K562 (cell line): ENCODE results near the gene RASIP1. TPM values are rescaled to one million over a fixed set of nuclear protein-coding genes. Genes with fewer than 3 reads are reported as not detected.

ENCODE experiments used
- ARID1B ChIP-seq: fragments of 450-650 bp; IDR thresholded peaks from 2 replicates; pipeline ENCODE4 v1.6.1; 2016; ENCODE audit warnings: antibody characterized with exemption, mild to moderate bottlenecking, inconsistent platforms
- CREM ChIP-seq: IDR thresholded peaks from 2 replicates; pipeline ENCODE4 v1.6.1; 2014; ENCODE audit warnings: antibody characterized with exemption, low read depth
- ILF3 ChIP-seq: fragments of 450-650 bp; IDR thresholded peaks from 2 replicates; pipeline ENCODE4 v1.6.1; 2018; ENCODE audit warnings: antibody characterized with exemption, mild to moderate bottlenecking, moderate library complexity, borderline replicate concordance
- KLF13 ChIP-seq: fragments of 450-650 bp; IDR thresholded peaks from 2 replicates; pipeline ENCODE4 v1.6.1; 2016; ENCODE audit warnings: missing genetic modification characterization, low read depth, mild to moderate bottlenecking, missing compliant biosample characterization, moderate library complexity, borderline replicate concordance
- MCM3 ChIP-seq: fragments of 450-650 bp; IDR thresholded peaks from 2 replicates; pipeline ENCODE4 v1.6.1; 2016
- NFIX ChIP-seq: fragments of 250-450 bp; sonication (Bioruptor Pico); IDR thresholded peaks from 2 replicates; pipeline ENCODE4 v1.4.0; 2020; ENCODE audit warnings: low read depth, mild to moderate bottlenecking, moderate library complexity
- PRPF4 ChIP-seq: fragments of 200-400 bp; formaldehyde crosslinking; IDR thresholded peaks from one replicate; pipeline ENCODE4 v1.6.1; 2017; ENCODE audit warnings: low read length, low read depth, mild to moderate bottlenecking; ENCODE audit not compliant: insufficient read depth, poor library complexity, severe bottlenecking
- PTTG1 ChIP-seq: fragments of 450-650 bp; IDR thresholded peaks from 2 replicates; pipeline ENCODE4 v1.6.1; 2016; ENCODE audit warnings: low read depth, mild to moderate bottlenecking, missing genetic modification characterization, missing compliant biosample characterization
- RAD21 ChIP-seq, 2 experiments: fragments of 250-450 bp in 1 of 2; fragments of 450-650 bp in 1 of 2; sonication (Bioruptor Pico) in 1 of 2; formaldehyde crosslinking in 1 of 2; IDR thresholded peaks in 1 of 2; conservative IDR thresholded peaks in 1 of 2; 2 replicates each; pipeline versions ENCODE4 v1.4.0 to v1.8.0; 2020 to 2022; ENCODE audit warnings: mild to moderate bottlenecking in 2 of 2, moderate library complexity in 1 of 2
- RBFOX2 ChIP-seq: fragments of 200-400 bp; formaldehyde crosslinking; IDR thresholded peaks from 2 replicates; pipeline ENCODE4 v1.6.1; 2017; ENCODE audit warnings: low read depth, mild to moderate bottlenecking, low read length, moderate library complexity
- RFX7 ChIP-seq: fragments of 250-450 bp; sonication (Bioruptor Pico); IDR thresholded peaks from 2 replicates; pipeline ENCODE4 v1.5.1; 2021; ENCODE audit warnings: mild to moderate bottlenecking
- SPI1 ChIP-seq: IDR thresholded peaks from 2 replicates; pipeline ENCODE4 v1.6.1; 2011; ENCODE audit warnings: low read depth, low read length, control low read depth, borderline replicate concordance
- SRSF3 ChIP-seq: fragments of 200-400 bp; formaldehyde crosslinking; IDR thresholded peaks from 2 replicates; pipeline ENCODE4 v1.6.1; 2016; ENCODE audit warnings: mild to moderate bottlenecking, low read length, moderate library complexity; ENCODE audit not compliant: insufficient read depth
- STAT5B ChIP-seq: fragments of 250-450 bp; sonication (Bioruptor Pico); IDR thresholded peaks from 2 replicates; pipeline ENCODE4 v1.8.0; 2021; ENCODE audit warnings: mild to moderate bottlenecking, inconsistent platforms
- TCFL5 ChIP-seq: fragments of 250-450 bp; sonication (Bioruptor Pico); conservative IDR thresholded peaks from 2 replicates; pipeline ENCODE4 v1.6.1; 2021; ENCODE audit warnings: mild to moderate bottlenecking, moderate library complexity, matching md5 sums
- TEAD2 ChIP-seq: fragments of 450-650 bp; IDR thresholded peaks from 2 replicates; pipeline ENCODE4 v1.6.1; 2016; ENCODE audit warnings: missing genetic modification characterization, control low read depth, missing compliant biosample characterization
- TOE1 ChIP-seq, 2 experiments: fragments of 450-650 bp in 1 of 2; sonication (generic) in 1 of 2; formaldehyde crosslinking in 1 of 2; IDR thresholded peaks; 2 replicates each; pipeline versions ENCODE4 v1.7.1 to v1.8.0; 2016 to 2022; ENCODE audit warnings: borderline replicate concordance in 2 of 2, mild to moderate bottlenecking in 2 of 2, antibody characterized with exemption in 1 of 2, inconsistent platforms in 1 of 2, low read depth in 1 of 2, missing genetic modification reagents in 1 of 2, moderate library complexity in 1 of 2
- XRCC4 ChIP-seq: IDR thresholded peaks from one replicate; pipeline ENCODE4 v1.6.1; 2011; ENCODE audit not compliant: insufficient read depth, insufficient read length; ENCODE audit errors: extremely low read depth
- YBX1 ChIP-seq: fragments of 450-650 bp; IDR thresholded peaks from 2 replicates; pipeline ENCODE4 v1.7.1; 2016; ENCODE audit warnings: mild to moderate bottlenecking
- ZNF12 ChIP-seq: sonication (generic); formaldehyde crosslinking; IDR thresholded peaks from 2 replicates; pipeline ENCODE4 v1.4.0; 2020; ENCODE audit warnings: mild to moderate bottlenecking, missing genetic modification reagents
- ZNF57 ChIP-seq: fragments of 450-650 bp; formaldehyde crosslinking; IDR thresholded peaks from 2 replicates; pipeline ENCODE4 v1.4.0; 2020; ENCODE audit warnings: mild to moderate bottlenecking, moderate library complexity
- ZNF583 ChIP-seq: fragments of 250-450 bp; sonication (Bioruptor Pico); IDR thresholded peaks from 2 replicates; pipeline ENCODE4 v1.4.0; 2020
- polyA plus RNA-seq, 8 experiments: library from polyadenylated mRNA; depleted of rRNA in 4 of 8; stranded (reverse) in 5 of 8; unstranded in 3 of 8; fragments of >200 nt; fragmentation: Nextera tagmentation in 2 of 8; fragmentation: Illumina TruSeq in 1 of 8; extraction: Ambion mirVana in 2 of 8; extraction: Trizol in 1 of 8; gene quantifications; 2 replicates each; pipeline versions ENCODE4 v1.2.1 to v1.2.3, GENCODE V29; 2011 to 2014; ENCODE audit warnings: inconsistent platforms in 1 of 8, missing spikeins in 1 of 8
- total RNA-seq, 7 experiments: library from RNA; depleted of rRNA in 6 of 7; stranded (reverse); fragments of >200 nt in 6 of 7; fragmentation: Illumina TruSeq in 2 of 7; extraction: Trizol in 2 of 7; gene quantifications; 2 replicates each; pipeline versions ENCODE4 v1.2.1 to v1.2.3, GENCODE V29; 2011 to 2021; ENCODE audit warnings: low replicate concordance in 1 of 7
- TF ChIP-seq, protein P1 (sequence below): sonication (generic); formaldehyde crosslinking; IDR thresholded peaks from 2 replicates; pipeline ENCODE4 v1.8.1; 2023; ENCODE audit warnings: missing genetic modification reagents, mild to moderate bottlenecking, borderline replicate concordance
- TF ChIP-seq, protein P2 (sequence below): fragments of 250-450 bp; sonication (Bioruptor Pico); IDR thresholded peaks from 2 replicates; pipeline ENCODE4 v1.5.0; 2022; ENCODE audit warnings: mild to moderate bottlenecking

Gene RASIP1
- total and polyA plus RNA-seq, 9 of the 15 experiments (the other 6 are each of a cell fraction or from before 2014, with no cell fraction given), result 0.20 to 4.7 (median 1.5) TPM

DNA sequence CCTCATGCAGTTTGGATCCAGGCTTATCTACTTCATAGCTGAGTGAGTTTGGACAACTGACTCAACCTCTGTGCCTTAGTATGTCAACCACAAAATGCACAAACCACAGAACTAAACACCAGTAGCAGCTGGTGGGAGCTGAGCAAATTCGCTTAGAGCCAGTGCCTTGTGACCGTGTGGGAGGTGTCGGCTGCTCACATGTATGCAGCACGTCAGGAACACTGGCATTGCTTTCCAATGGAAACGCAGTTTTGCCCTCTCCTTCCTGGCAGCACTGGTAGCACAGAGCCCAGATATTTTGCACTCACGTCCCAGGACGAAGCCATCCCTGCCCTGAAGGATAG is 59.3 kb downstream of the RASIP1 start (continued):
- TF ChIP-seq PRPF4, result no peak
- TF ChIP-seq MCM3, result no peak
- TF ChIP-seq KLF13 (tag), result no peak
- TF ChIP-seq TEAD2 (tag), result no peak
- no peak for TF ChIP-seq RAD21 (CRISPR knock-in tag; conservative IDR thresholded peaks at IDR 0.05 in 1 of 2, IDR thresholded peaks at IDR 0.05 in 1 of 2)
- no peak for TF ChIP-seq ZNF57 (CRISPR knock-in tag)
- peak; percentile 28; the same call in 1 of the 2 replicates for TF ChIP-seq TOE1 (IDR thresholded peaks at IDR 0.05; ENCODE audit: borderline replicate concordance)
- no peak for TF ChIP-seq TOE1 (CRISPR knock-in tag; IDR thresholded peaks at IDR 0.05; ENCODE audit: borderline replicate concordance, low read depth)
- TF ChIP-seq XRCC4, result no peak
- TF ChIP-seq ZNF583 (CRISPR knock-in tag), result no peak
- TF ChIP-seq ILF3, result no peak
- TF ChIP-seq ARID1B, result peak; percentile 44; the same call in 1 of the 2 replicates
- TF ChIP-seq SRSF3, result no peak
- TF ChIP-seq, protein P1, sequence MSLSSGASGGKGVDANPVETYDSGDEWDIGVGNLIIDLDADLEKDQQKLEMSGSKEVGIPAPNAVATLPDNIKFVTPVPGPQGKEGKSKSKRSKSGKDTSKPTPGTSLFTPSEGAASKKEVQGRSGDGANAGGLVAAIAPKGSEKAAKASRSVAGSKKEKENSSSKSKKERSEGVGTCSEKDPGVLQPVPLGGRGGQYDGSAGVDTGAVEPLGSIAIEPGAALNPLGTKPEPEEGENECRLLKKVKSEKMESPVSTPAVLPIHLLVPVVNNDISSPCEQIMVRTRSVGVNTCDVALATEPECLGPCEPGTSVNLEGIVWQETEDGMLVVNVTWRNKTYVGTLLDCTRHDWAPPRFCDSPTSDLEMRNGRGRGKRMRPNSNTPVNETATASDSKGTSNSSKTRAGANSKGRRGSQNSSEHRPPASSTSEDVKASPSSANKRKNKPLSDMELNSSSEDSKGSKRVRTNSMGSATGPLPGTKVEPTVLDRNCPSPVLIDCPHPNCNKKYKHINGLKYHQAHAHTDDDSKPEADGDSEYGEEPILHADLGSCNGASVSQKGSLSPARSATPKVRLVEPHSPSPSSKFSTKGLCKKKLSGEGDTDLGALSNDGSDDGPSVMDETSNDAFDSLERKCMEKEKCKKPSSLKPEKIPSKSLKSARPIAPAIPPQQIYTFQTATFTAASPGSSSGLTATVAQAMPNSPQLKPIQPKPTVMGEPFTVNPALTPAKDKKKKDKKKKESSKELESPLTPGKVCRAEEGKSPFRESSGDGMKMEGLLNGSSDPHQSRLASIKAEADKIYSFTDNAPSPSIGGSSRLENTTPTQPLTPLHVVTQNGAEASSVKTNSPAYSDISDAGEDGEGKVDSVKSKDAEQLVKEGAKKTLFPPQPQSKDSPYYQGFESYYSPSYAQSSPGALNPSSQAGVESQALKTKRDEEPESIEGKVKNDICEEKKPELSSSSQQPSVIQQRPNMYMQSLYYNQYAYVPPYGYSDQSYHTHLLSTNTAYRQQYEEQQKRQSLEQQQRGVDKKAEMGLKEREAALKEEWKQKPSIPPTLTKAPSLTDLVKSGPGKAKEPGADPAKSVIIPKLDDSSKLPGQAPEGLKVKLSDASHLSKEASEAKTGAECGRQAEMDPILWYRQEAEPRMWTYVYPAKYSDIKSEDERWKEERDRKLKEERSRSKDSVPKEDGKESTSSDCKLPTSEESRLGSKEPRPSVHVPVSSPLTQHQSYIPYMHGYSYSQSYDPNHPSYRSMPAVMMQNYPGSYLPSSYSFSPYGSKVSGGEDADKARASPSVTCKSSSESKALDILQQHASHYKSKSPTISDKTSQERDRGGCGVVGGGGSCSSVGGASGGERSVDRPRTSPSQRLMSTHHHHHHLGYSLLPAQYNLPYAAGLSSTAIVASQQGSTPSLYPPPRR (CRISPR knock-in tag), result peak; percentile 87; the same call in 1 of the 2 replicates
- no peak for TF ChIP-seq RFX7 (CRISPR knock-in tag)
- TF ChIP-seq PTTG1 (tag), result no peak
- TF ChIP-seq STAT5B (CRISPR knock-in tag), result no peak
- TF ChIP-seq SPI1, result no peak
- TF ChIP-seq TCFL5 (CRISPR knock-in tag), result no peak
- TF ChIP-seq, protein P2, sequence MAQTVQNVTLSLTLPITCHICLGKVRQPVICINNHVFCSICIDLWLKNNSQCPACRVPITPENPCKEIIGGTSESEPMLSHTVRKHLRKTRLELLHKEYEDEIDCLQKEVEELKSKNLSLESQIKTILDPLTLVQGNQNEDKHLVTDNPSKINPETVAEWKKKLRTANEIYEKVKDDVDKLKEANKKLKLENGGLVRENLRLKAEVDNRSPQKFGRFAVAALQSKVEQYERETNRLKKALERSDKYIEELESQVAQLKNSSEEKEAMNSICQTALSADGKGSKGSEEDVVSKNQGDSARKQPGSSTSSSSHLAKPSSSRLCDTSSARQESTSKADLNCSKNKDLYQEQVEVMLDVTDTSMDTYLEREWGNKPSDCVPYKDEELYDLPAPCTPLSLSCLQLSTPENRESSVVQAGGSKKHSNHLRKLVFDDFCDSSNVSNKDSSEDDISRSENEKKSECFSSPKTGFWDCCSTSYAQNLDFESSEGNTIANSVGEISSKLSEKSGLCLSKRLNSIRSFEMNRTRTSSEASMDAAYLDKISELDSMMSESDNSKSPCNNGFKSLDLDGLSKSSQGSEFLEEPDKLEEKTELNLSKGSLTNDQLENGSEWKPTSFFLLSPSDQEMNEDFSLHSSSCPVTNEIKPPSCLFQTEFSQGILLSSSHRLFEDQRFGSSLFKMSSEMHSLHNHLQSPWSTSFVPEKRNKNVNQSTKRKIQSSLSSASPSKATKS (CRISPR knock-in tag), result no peak
- no peak for TF ChIP-seq YBX1
- no peak for TF ChIP-seq NFIX
- TF ChIP-seq RBFOX2, result no peak
- no peak for TF ChIP-seq ZNF12 (CRISPR knock-in tag)
- TF ChIP-seq CREM, result peak; percentile 48
